HepG2 (cell line): Measurements from ENCODE around the gene AUNIP. TPM values are rescaled to one million over a fixed set of nuclear protein-coding genes. Genes with fewer than 3 reads are reported as not detected.

Experiments used
- BCL6 ChIP-seq: IDR thresholded peaks from 2 replicates; pipeline ENCODE4 v1.6.1; 2016; ENCODE audit warnings: missing genetic modification reagents, missing compliant biosample characterization
- ERF ChIP-seq: IDR thresholded peaks from 2 replicates; pipeline ENCODE4 v1.6.1; 2018; ENCODE audit warnings: missing biosample characterization, missing genetic modification reagents
- GABPA ChIP-seq, 2 experiments: IDR thresholded peaks; 2 replicates each; pipeline ENCODE4 v1.6.1; 2011 to 2016; ENCODE audit warnings: low read depth in 2 of 2, low read length in 1 of 2, missing biosample characterization in 1 of 2, missing genetic modification characterization in 1 of 2
- HNF1B ChIP-seq: sonication (generic); formaldehyde crosslinking; IDR thresholded peaks from 2 replicates; pipeline ENCODE4 v1.5.1; 2020; ENCODE audit warnings: mild to moderate bottlenecking, moderate library complexity, missing genetic modification reagents
- KLF12 ChIP-seq: sonication (generic); formaldehyde crosslinking; IDR thresholded peaks from 2 replicates; pipeline ENCODE4 v1.4.0; 2020; ENCODE audit warnings: missing genetic modification reagents, borderline replicate concordance
- LCORL ChIP-seq, 2 experiments: fragments of 450-650 bp in 1 of 2; sonication (generic) in 1 of 2; formaldehyde crosslinking in 1 of 2; IDR thresholded peaks; 2 replicates each; pipeline versions ENCODE4 v1.5.0 to v1.6.1; 2017 to 2020; ENCODE audit warnings: antibody characterized with exemption in 1 of 2, missing genetic modification reagents in 1 of 2
- POGK ChIP-seq: sonication (generic); formaldehyde crosslinking; conservative IDR thresholded peaks from 2 replicates; pipeline ENCODE4 v1.8.0; 2022; ENCODE audit warnings: mild to moderate bottlenecking, moderate library complexity, missing genetic modification reagents
- PRMT3 ChIP-seq: sonication (generic); formaldehyde crosslinking; IDR thresholded peaks from 2 replicates; pipeline ENCODE4 v1.8.1; 2022; ENCODE audit warnings: low read depth, mild to moderate bottlenecking, moderate library complexity, missing genetic modification reagents, borderline replicate concordance
- SNRNP70 ChIP-seq: fragments of 200-400 bp; formaldehyde crosslinking; IDR thresholded peaks from 2 replicates; pipeline ENCODE4 v1.6.1; 2017; ENCODE audit warnings: mild to moderate bottlenecking, low read depth, low read length, moderate library complexity
- UBTF ChIP-seq: sonication (generic); formaldehyde crosslinking; IDR thresholded peaks from 2 replicates; pipeline ENCODE4 v1.4.0; 2020; ENCODE audit warnings: mild to moderate bottlenecking, missing genetic modification reagents
- XRCC5 ChIP-seq: fragments of 200-400 bp; formaldehyde crosslinking; optimal IDR thresholded peaks from 2 replicates; pipeline ENCODE3; 2017; ENCODE audit warnings: mild to moderate bottlenecking, low read length
- ZBTB38 ChIP-seq: sonication (generic); formaldehyde crosslinking; IDR thresholded peaks from 2 replicates; pipeline ENCODE4 v1.5.1; 2020; ENCODE audit warnings: mild to moderate bottlenecking, missing genetic modification reagents
- ZNF280B ChIP-seq: sonication (generic); formaldehyde crosslinking; IDR thresholded peaks from 2 replicates; pipeline ENCODE4 v1.5.0; 2020; ENCODE audit warnings: missing genetic modification reagents, mild to moderate bottlenecking, borderline replicate concordance
- ZNF574 ChIP-seq: sonication (generic); formaldehyde crosslinking; IDR thresholded peaks from 2 replicates; pipeline ENCODE4 v1.4.0; 2020; ENCODE audit warnings: missing genetic modification reagents
- ZNF761 ChIP-seq: sonication (generic); formaldehyde crosslinking; conservative IDR thresholded peaks from 2 replicates; pipeline ENCODE4 v1.4.0; 2020; ENCODE audit warnings: mild to moderate bottlenecking, missing genetic modification reagents
- ZNF788 ChIP-seq: sonication (generic); formaldehyde crosslinking; IDR thresholded peaks from 2 replicates; pipeline ENCODE4 v1.5.0; 2020; ENCODE audit warnings: mild to moderate bottlenecking, missing genetic modification reagents, borderline replicate concordance
- polyA plus RNA-seq, 8 experiments: library from polyadenylated mRNA; depleted of rRNA in 3 of 8; stranded (reverse) in 7 of 8; unstranded in 1 of 8; fragments of >200 nt; fragmentation: Illumina TruSeq in 4 of 8; extraction: Trizol in 4 of 8; gene quantifications; 2 replicates each; pipeline versions ENCODE4 v1.2.1 to v1.2.3, GENCODE V29; 2011 to 2016; ENCODE audit warnings: low read depth in 4 of 8, missing spikeins in 1 of 8, mixed read lengths in 1 of 8; ENCODE audit not compliant: insufficient read depth in 1 of 8
- total RNA-seq, 5 experiments: library from RNA; depleted of rRNA; stranded (reverse); fragments of >200 nt; fragmentation: Illumina TruSeq; extraction: Trizol; gene quantifications; 2 replicates each; pipeline ENCODE4 v1.2.3, GENCODE V29; 2016; ENCODE audit warnings: low read depth in 1 of 5

Gene AUNIP
- total and polyA plus RNA-seq, 2 of the 13 experiments (the other 11 are each of a cell fraction or from before 2014, with no cell fraction given) = 3.8 to 12.3 TPM

GRCh38 chr1:25895365-25895990 lies 36.2 kb upstream of the AUNIP start (continued):
- no peak for TF ChIP-seq ZNF280B (CRISPR knock-in tag)
- TF ChIP-seq KLF12 (CRISPR knock-in tag) = peak; percentile 79; the same call in 1 of the 2 replicates
- TF ChIP-seq BCL6 (CRISPR knock-in tag) = no peak
- peak; percentile 23; the same call in 1 of the 2 replicates for TF ChIP-seq ZBTB38 (CRISPR knock-in tag)
- TF ChIP-seq POGK (CRISPR knock-in tag) = 0 out of 2 replicates have a peak, but pooled peaks have one; percentile 44
- TF ChIP-seq LCORL (IDR thresholded peaks at IDR 0.05) = no peak
- peak; percentile 69; the same call in 1 of the 2 replicates for TF ChIP-seq LCORL (CRISPR knock-in tag; IDR thresholded peaks at IDR 0.05)
- peak; percentile 63; the same call in 1 of the 2 replicates for TF ChIP-seq ZNF574 (CRISPR knock-in tag)
- no peak for TF ChIP-seq GABPA (IDR thresholded peaks at IDR 0.05; ENCODE audit: low read depth, low read length)
- TF ChIP-seq GABPA (CRISPR knock-in tag; IDR thresholded peaks at IDR 0.05; ENCODE audit: low read depth) = peak; percentile 43; the same call in 1 of the 2 replicates
- TF ChIP-seq PRMT3 (CRISPR knock-in tag) = no peak
- peak; percentile 75 for TF ChIP-seq XRCC5
- TF ChIP-seq ERF (CRISPR knock-in tag) = 0 out of 2 replicates have a peak, but pooled peaks have one; percentile 33
- TF ChIP-seq ZNF788 (CRISPR knock-in tag) = peak; percentile 56; the same call in 1 of the 2 replicates
- peak; percentile 77 for TF ChIP-seq HNF1B (CRISPR knock-in tag)
- TF ChIP-seq UBTF = peak; percentile 30; the same call in 1 of the 2 replicates
- TF ChIP-seq SNRNP70 = no peak
- no peak for TF ChIP-seq ZNF761 (CRISPR knock-in tag)
